HG02623 (cell line): ENCODE results near the gene BLCAP.

Source experiments
- ATAC-seq: cut with Tn5 transposase; IDR thresholded peaks from one replicate; pipeline ENCODE4 v1.9.1; 2021; ENCODE audit warnings: moderate library complexity; ENCODE audit not compliant: unreplicated experiment

Gene BLCAP

GRCh38 chr20:37530696-37531095 is 3.0 kb upstream of the BLCAP start:
- ATAC-seq: no peak

GRCh38 chr20:37529968-37530600 is 2.4 kb upstream of the BLCAP start:
- no peak for ATAC-seq

DNA sequence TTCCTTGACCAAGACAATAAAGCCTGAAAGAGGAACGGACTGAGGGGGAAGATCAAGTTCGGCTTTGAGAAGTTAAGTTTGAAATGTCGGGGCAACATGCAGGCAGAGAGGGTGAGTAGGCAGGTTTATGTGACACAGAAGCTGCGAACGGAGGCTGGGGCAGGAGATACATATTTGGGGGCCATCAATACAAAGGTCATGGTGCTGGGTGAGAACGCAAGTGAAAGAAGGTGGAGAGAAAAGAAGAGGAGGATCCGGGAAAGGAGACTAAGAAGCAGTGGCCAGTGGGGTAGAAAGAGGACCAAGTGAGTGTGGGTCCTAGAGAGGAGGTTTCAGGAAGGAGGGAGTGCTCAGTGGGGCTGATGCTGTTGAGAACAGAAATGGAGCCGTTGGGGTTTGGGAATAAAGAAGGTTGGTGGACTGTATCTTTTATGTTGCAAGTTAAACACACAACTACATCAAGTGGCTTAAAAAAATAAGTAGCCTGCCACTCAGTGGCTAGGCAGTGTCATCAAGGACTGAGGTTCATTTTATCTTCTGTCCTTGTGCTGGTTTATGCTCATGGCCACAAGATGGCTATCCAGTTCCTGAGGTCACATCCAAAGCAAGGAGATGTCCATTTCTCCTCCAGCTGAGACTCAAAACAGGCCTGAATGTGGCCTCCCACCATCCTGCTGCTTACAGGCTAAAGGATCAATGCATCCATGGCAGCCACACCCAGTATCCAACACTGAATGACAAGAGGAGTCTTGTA is 1.7 kb upstream of the BLCAP start:
- ATAC-seq: no peak

- ATAC-seq: no peak
Observed at GRCh38 chr20:37528446-37529213, 954 bp upstream of the BLCAP start.

- ATAC-seq: no peak
Observed at GRCh38 chr20:37526839-37527637, 638 bp downstream of the BLCAP start.

- no peak for ATAC-seq
Observed at GRCh38 chr20:37526238-37526838, 1.3 kb downstream of the BLCAP start.

DNA sequence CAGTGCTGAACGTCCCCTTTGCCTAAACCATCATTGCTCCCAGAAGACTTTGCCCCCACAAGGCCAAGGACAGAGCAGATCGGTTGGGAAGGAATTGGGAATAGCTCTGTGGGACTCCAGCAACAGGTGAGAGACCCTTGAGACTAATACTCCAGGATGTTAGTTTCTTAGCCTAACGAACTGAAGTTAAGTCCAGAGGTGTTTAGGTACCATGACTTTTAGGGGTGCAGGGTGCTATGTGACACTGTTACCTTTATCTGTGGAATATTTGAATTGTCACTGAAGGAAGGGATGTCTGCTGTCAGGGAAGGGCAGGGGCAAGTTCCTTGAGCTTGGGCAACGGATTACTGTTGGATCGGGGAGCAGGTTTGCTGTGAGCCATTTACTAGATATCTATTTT is 1.9 kb downstream of the BLCAP start:
- no peak for ATAC-seq

DNA sequence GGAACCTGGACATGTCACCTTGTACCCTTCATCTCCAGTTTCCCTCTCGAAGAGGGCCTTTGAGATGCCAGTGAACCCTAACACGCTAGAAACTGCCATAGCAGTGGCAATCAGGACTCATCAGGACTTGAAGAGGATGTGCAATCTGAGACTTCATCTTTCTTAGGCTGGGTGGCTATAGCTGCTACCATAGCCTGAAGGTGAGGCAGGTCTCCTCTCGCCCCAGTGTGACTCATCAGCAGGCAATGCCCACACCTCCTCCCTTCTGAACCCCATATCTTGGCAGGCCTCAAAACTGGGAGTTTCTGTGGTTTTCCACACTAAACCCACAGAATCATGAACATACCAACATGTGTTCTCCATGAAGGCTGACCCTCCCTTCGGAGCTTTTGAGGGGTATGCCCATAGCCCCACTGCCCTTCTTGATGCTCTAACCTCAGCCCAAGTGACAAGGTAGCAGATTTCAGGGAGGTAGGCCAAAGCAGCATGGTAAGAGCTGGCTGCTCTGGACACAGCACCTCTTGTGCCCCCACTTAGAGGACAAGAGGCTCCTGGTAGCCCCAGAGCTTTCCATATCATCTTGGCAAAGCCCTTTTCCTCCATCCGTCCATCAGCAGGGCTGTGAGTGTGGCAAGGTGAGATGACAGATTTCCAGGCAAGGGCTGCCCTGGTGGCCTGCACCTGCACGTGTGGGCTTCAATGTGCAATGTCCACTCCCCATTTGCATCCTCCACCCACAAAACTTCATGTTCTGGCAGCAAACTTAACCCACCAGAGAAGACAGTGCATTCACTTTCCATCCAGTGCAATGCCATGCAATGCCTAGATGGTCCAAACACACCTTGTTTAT is 2.6 kb downstream of the BLCAP start:
- ATAC-seq: no peak

GRCh38 chr20:37523911-37524700 is 3.6 kb downstream of the BLCAP start:
- no peak for ATAC-seq

DNA sequence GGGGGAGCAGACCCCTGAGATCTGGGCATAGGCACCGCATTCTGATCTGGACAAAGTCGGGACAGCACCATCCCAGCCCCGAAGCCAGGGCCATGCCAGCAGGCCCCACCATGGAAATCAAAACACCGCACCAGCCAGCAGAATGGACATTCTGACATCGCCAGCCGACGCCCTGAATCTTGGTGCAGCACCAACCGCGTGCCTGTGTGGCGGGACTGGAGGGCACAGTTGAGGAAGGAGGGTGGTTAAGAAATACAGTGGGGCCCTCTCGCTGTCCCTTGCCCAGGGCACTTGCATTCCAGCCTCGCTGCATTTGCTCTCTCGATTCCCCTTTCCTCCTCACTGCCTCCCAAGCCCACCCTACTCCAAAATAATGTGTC is 4.7 kb downstream of the BLCAP start:
- ATAC-seq: no peak

DNA sequence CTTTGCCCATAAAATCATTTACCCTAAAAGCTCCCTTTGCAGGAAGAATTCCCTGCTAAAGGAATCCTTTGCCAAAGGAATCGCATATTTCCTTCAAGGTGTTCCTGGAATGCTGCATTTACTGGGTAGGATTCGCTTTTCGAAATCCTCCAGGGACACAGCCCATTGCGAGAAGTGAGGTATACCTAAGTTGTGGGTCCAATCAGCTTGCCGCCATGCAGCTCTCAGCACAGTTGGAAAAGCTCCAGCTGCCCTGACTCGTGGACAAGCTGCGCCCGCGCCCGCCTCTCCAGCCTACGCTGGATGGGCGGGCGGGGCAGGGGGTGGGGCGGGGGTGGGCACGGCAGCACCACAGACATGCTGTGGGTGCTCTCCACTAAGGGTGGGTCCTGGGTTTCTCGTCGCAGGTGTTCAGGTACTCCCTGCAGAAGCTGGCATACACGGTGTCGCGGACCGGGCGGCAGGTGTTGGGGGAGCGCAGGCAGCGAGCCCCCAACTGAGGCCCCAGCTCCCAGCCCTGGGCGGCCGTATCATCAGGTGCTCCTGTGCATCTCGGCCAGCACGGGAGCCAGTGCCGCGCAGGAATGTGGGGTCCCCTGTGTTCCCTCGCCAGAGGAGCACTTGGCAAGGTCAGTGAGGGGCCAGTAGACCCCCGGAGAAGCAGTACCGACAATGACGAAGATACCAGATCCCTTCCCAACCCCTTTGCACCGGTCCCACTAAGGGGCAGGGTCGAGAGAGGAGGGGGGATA is 5.2 kb downstream of the BLCAP start:
- no peak for ATAC-seq

GRCh38 chr20:37521061-37521771 is 6.5 kb downstream of the BLCAP start, which contains the start of gene NNAT:
NNAT (plus strand) TSS chr20:37521250; CDS start chr20:37521332, 82 bp downstream.
- no peak for ATAC-seq

DNA sequence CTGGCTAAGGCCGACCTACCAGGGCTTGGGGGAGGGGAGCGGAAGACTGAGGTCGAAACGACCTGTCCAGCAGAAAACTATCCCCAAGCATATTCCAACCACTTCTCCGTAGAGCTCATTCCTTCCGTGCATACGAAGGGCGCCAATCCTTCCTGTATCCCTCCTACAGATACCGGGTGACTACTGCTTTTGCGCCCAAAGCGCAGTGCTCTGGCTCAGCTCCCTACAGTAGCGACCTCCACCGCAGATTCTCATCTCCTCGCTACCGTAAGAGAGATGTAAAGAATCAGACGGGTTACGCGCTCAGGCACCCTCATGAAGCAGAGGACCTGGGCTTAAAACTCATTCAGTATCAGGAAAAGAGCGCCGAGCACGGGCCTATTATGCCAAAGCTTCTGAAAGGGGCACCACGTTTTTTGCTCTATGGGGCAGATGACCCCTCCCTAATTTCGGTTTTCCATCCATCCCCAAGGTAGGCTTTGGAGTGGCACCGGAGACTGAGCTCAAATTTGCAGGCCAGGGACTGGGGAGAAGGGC is 7.2 kb downstream of the BLCAP start:
- ATAC-seq: no peak

GRCh38 chr20:37519508-37520418 is 7.9 kb downstream of the BLCAP start:
- no peak for ATAC-seq

GRCh38 chr20:37518606-37519507 is 8.8 kb downstream of the BLCAP start:
- no peak for ATAC-seq
